ENCODE data around the gene BNC1.

DNA sequence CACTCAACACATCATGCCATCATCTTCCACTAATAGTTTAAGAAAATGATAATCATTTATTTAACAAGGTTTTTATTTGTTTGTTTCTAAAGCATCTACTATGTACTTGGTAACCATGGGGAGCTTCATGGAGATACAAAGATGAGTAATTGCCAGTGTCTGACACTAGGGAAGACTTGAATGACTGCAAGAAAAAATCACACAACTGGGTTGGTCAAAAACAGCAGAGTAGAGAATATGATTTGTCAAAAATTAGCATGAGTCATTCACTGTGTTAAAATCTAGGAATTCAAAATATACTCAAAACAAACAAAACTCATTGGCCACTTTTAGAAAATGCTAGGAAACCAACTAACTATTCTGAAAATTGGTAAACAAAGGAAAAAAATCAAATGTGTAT is 6.3 kb downstream of the BNC1 start:
- TF ChIP-seq, protein P1, sequence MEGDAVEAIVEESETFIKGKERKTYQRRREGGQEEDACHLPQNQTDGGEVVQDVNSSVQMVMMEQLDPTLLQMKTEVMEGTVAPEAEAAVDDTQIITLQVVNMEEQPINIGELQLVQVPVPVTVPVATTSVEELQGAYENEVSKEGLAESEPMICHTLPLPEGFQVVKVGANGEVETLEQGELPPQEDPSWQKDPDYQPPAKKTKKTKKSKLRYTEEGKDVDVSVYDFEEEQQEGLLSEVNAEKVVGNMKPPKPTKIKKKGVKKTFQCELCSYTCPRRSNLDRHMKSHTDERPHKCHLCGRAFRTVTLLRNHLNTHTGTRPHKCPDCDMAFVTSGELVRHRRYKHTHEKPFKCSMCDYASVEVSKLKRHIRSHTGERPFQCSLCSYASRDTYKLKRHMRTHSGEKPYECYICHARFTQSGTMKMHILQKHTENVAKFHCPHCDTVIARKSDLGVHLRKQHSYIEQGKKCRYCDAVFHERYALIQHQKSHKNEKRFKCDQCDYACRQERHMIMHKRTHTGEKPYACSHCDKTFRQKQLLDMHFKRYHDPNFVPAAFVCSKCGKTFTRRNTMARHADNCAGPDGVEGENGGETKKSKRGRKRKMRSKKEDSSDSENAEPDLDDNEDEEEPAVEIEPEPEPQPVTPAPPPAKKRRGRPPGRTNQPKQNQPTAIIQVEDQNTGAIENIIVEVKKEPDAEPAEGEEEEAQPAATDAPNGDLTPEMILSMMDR (IDR thresholded peaks at IDR 0.05) = no peak
- no peak for TF ChIP-seq POLR2A (IDR thresholded peaks at IDR 0.05)
